Large intestine (tissue), 3 donors: ENCODE data around the gene DLST. TPM values are rescaled to one million over a fixed set of nuclear protein-coding genes. Genes with fewer than 3 reads are reported as not detected.

ENCODE experiments used
- DNase-seq, 2 donors: peaks; one replicate each; pipeline versions ENCODE4 v3.0.0 to v3.0.0-alpha.2; 2013
- H3K27ac ChIP-seq: one replicate; pipeline ENCODE4 v1.5.1; 2013; ENCODE audit warnings: low read length
- H3K27me3 ChIP-seq: 2 replicates; pipeline ENCODE4 v1.6.1; 2013; ENCODE audit warnings: low read length; ENCODE audit not compliant: control insufficient read depth, insufficient read depth
- H3K36me3 ChIP-seq: 2 replicates; pipeline ENCODE4 v1.6.1; 2013; ENCODE audit warnings: low read length; ENCODE audit not compliant: control insufficient read depth, insufficient read depth
- H3K4me1 ChIP-seq: one replicate; pipeline ENCODE4 v1.6.1; 2013; ENCODE audit warnings: low read length; ENCODE audit not compliant: control insufficient read depth, insufficient read depth
- H3K4me3 ChIP-seq: one replicate; pipeline ENCODE4 v1.5.1; 2013; ENCODE audit warnings: low read length
- H3K9me3 ChIP-seq: one replicate; pipeline ENCODE4 v1.6.1; 2013; ENCODE audit warnings: mild to moderate bottlenecking, low read depth, low read length, moderate library complexity; ENCODE audit not compliant: control insufficient read depth
- WGBS: methylation state at CpG from one replicate; pipeline ENCODE4 v1.1.5; 2013; ENCODE audit warnings: low lambda C conversion rate; ENCODE audit not compliant: insufficient coverage; 5-methylcytosine and 5-hydroxymethylcytosine counted together
- polyA plus RNA-seq: library from polyadenylated mRNA; unstranded; fragments of 120-200 nt; gene quantifications from one replicate; pipeline ENCODE4 v1.2.1, GENCODE V29; 2013

DLST gene
- polyA plus RNA-seq, 1 donor = 105 TPM

- H3K27ac ChIP-seq = no peak overlapping the region
- H3K4me1 ChIP-seq = peaks cover 8% of the 10 kb centered on the region
- no peak overlapping the region for H3K4me3 ChIP-seq
- H3K9me3 ChIP-seq = no peaks in the 10 kb centered on the region
- no peaks in the 10 kb centered on the region for H3K27me3 ChIP-seq
- no CpG with 5 or more reads among the region's 5 CpGs for WGBS
- no peaks in the 10 kb centered on the region for H3K36me3 ChIP-seq
- DNase-seq = no peak
Observed at GRCh38 chr14:74875204-74875603, 6.5 kb upstream of the DLST start.

- no peak within 1 kb of the TSS for H3K27ac ChIP-seq
- H3K36me3 ChIP-seq = no peaks in the 10 kb centered on the region
- no peaks in the 10 kb centered on the region for H3K9me3 ChIP-seq
- peaks cover 17% of the 10 kb centered on the region for H3K4me1 ChIP-seq
- no peaks in the 10 kb centered on the region for H3K27me3 ChIP-seq
- H3K4me3 ChIP-seq = no peak within 1 kb of the TSS
- WGBS = no CpG with 5 or more reads among the region's 13 CpGs
- no peak for DNase-seq
Observed at GRCh38 chr14:74875941-74876913, 5.5 kb upstream of the DLST start, which contains the start of gene PROX2. TSS of gene PROX2 (minus strand) at chr14:74876145. CDS start at chr14:74863834, 12,311 bp downstream.

- Histone ChIP-seq H3K36me3 (no peaks in the 10 kb centered on the region), H3K9me3 (no peaks in the 10 kb centered on the region), H3K27me3 (no peaks in the 10 kb centered on the region), H3K4me3 (no peak overlapping the region), H3K4me1 (peaks cover 32% of the 10 kb centered on the region), H3K27ac (peak overlapping the region; percentile 48)
- peak; percentile 50 to 71 for DNase-seq
- WGBS = no CpG with 5 or more reads among the region's 3 CpGs
Observed at GRCh38 chr14:74879427-74880182, 2.1 kb upstream of the DLST start.

GRCh38 chr14:74882103-74882920 is 596 bp downstream of the DLST start:
- no CpG with 5 or more reads among the region's 49 CpGs for WGBS
- H3K4me1 ChIP-seq = peaks cover 32% of the 10 kb centered on the region

GRCh38 chr14:74886001-74886400 is 4.3 kb downstream of the DLST start:
- Histone ChIP-seq H3K4me3 (no peak overlapping the region), H3K4me1 (peaks cover 20% of the 10 kb centered on the region), H3K36me3 (peaks cover 29% of the 10 kb centered on the region), H3K27ac (no peak overlapping the region), H3K27me3 (no peaks in the 10 kb centered on the region), H3K9me3 (no peaks in the 10 kb centered on the region)
- no peak for DNase-seq
- no CpG with 5 or more reads among the region's 3 CpGs for WGBS

More at GRCh38 chr14:74882103-74882920, 596 bp downstream of the DLST start:
- H3K9me3 ChIP-seq = no peaks in the 10 kb centered on the region
- H3K4me3 ChIP-seq = peak overlapping the region; percentile 80
- peaks cover 9% of the 10 kb centered on the region for H3K36me3 ChIP-seq
- DNase-seq = peak; percentile 24 to 69
- no peaks in the 10 kb centered on the region for H3K27me3 ChIP-seq
- peak overlapping the region; percentile 85 for H3K27ac ChIP-seq

GRCh38 chr14:74888164-74889158 is 6.7 kb downstream of the DLST start:
- DNase-seq = no peak
- H3K27me3 ChIP-seq = no peaks in the 10 kb centered on the region
- no peak overlapping the region for H3K27ac ChIP-seq
- no peaks in the 10 kb centered on the region for H3K9me3 ChIP-seq
- H3K4me3 ChIP-seq = no peak overlapping the region
- H3K36me3 ChIP-seq = peaks cover 53% of the 10 kb centered on the region
- 72% methylated on average over 4 of the region's 12 CpGs for WGBS
- H3K4me1 ChIP-seq = peaks cover 12% of the 10 kb centered on the region

- H3K4me1 ChIP-seq = peaks cover 3% of the 10 kb centered on the region
- DNase-seq = no peak
- peaks cover 69% of the 10 kb centered on the region for H3K36me3 ChIP-seq
- no peak overlapping the region for H3K27ac ChIP-seq
- no peak overlapping the region for H3K4me3 ChIP-seq
- WGBS = no CpG with 5 or more reads among the region's 6 CpGs
- H3K27me3 ChIP-seq = no peaks in the 10 kb centered on the region
- H3K9me3 ChIP-seq = no peaks in the 10 kb centered on the region
Observed at GRCh38 chr14:74890262-74890661, 8.5 kb downstream of the DLST start.

GRCh38 chr14:74891870-74892269 is 10.2 kb downstream of the DLST start:
- Histone ChIP-seq H3K36me3 (peaks cover 73% of the 10 kb centered on the region), H3K9me3 (no peaks in the 10 kb centered on the region), H3K4me3 (no peak overlapping the region), H3K27me3 (no peaks in the 10 kb centered on the region), H3K4me1 (peaks cover 3% of the 10 kb centered on the region), H3K27ac (no peak overlapping the region)
- DNase-seq = no peak
- 100% methylated on average over 2 of the region's 6 CpGs for WGBS

GRCh38 chr14:74892745-74893144 is 11.0 kb downstream of the DLST start:
- Histone ChIP-seq H3K27me3 (no peaks in the 10 kb centered on the region), H3K4me1 (peaks cover 3% of the 10 kb centered on the region), H3K36me3 (peaks cover 82% of the 10 kb centered on the region), H3K4me3 (no peak overlapping the region), H3K27ac (no peak overlapping the region), H3K9me3 (no peaks in the 10 kb centered on the region)
- no CpG with 5 or more reads among the region's 5 CpGs for WGBS
- no peak for DNase-seq
